Epithelial cell of prostate (primary cell): Measurements from ENCODE around the gene SEMA4D.
"Not testable (repeated sequence)": the region's sequence is repeated elsewhere in the genome, so short reads cannot be mapped to it uniquely, and the experiment has no call there.

Experiments
- DNase-seq: peaks from one replicate; pipeline ENCODE4 v3.0.0-alpha.2; 2011; ENCODE audit warnings: low read depth, low spot score
- H3K27ac ChIP-seq: fragments of 450-650 bp; 2 replicates; pipeline ENCODE4 v1.5.1; 2017; ENCODE audit warnings: mild to moderate bottlenecking

Gene SEMA4D

GRCh38 chr9:89484475-89485404, 13.2 kb downstream of the SEMA4D start:
- no peak for DNase-seq
- H3K27ac ChIP-seq = no peak overlapping the region

- H3K27ac ChIP-seq = no peak overlapping the region
- DNase-seq = no peak
Observed at GRCh38 chr9:89483592-89484474, 14.1 kb downstream of the SEMA4D start.

DNA sequence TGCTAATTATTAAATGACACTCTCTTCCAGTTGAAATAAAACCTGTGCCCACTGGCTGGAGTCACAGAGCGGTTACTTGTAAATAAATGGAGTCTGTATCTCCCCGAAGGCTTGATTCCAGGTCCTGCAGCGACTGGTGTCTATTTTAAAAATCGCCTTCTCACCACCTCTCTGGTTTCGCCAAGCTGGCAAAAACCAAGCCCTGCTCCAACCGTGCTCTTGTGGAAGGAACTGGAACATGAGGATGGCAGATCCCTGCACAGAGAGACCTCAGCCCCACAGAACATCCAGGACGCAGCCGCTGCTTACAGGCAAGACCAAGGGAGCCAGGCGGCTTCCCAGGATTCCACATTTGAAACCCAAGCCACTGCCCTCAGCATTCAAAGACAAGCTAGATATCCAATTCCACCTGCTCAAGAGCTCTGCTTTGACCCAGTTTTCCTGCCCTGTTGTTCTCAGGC, 15.0 kb downstream of the SEMA4D start:
- no peak overlapping the region for H3K27ac ChIP-seq

GRCh38 chr9:89482056-89482851, 15.7 kb downstream of the SEMA4D start:
- DNase-seq = no peak
- H3K27ac ChIP-seq = no peak overlapping the region

More for the DNA sequence above, 15.0 kb downstream of the SEMA4D start:
- no peak for DNase-seq

- DNase-seq = no peak
- H3K27ac ChIP-seq = no peak overlapping the region
Observed at GRCh38 chr9:89481538-89481915, 16.4 kb downstream of the SEMA4D start.

- DNase-seq = no peak
- H3K27ac ChIP-seq = no peak overlapping the region
Observed at GRCh38 chr9:89480825-89481537, 16.9 kb downstream of the SEMA4D start.

- H3K27ac ChIP-seq, DNase-seq: not testable (repeated sequence)
Observed at GRCh38 chr9:89480372-89480771, 17.5 kb downstream of the SEMA4D start.

DNA sequence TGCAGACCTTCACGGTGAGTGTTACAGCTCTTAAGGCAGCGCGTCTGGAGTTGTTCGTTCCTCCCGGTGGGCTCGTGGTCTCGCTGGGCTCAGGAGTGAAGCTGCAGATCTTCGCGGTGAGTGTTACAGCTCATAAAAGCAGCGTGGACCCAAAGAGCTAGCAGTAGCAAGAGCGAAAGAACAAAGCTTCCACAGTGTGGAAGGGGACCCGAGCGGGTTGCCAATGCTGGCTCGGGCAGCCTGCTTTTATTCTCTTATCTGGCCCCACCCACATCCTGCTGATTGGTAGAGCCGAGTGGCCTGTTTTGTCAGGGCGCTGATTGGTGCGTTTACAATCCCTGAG, 18.3 kb downstream of the SEMA4D start:
- DNase-seq, H3K27ac ChIP-seq: not testable (repeated sequence)

DNA sequence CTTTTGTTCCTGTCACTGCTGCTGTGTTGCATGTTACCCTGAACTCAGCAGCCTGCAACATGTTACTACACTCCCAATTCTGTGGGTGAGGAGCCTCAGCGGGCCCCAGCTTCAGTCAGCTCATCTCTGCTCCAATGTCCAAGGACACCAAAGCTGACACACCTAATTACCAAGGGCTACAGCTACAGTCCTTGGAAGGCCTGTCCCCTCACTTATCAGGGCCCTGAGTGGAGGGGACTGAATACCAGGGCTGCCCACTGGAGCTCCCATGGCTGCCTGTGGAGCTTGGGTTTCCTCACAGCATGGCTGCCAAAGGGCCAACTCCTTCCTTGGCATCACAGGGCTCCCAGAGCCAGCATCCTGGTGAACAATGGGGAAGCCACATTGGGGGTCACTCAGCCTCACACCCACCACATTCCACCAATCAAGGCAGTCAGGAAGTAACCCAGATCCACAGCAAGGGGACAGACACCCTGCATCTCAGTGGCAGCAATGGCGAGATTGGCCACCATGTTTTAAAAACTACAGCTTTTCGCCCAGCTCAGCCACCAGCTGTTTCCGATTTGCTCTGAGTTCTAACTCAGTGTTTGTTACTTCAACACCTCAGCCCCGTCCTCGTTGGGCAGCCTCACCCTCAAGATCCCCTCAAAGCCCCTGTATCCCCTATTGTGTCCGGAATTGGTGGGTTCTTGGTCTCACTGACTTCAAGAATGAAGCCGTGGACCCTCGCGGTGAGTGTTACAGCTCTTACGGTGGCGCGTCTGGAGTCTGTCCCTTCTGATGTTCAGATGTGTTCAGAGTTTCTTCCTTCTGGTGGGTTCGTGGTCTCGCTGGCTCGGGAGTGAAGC, 18.9 kb downstream of the SEMA4D start:
- DNase-seq = no peak
- H3K27ac ChIP-seq = no peak overlapping the region

DNA sequence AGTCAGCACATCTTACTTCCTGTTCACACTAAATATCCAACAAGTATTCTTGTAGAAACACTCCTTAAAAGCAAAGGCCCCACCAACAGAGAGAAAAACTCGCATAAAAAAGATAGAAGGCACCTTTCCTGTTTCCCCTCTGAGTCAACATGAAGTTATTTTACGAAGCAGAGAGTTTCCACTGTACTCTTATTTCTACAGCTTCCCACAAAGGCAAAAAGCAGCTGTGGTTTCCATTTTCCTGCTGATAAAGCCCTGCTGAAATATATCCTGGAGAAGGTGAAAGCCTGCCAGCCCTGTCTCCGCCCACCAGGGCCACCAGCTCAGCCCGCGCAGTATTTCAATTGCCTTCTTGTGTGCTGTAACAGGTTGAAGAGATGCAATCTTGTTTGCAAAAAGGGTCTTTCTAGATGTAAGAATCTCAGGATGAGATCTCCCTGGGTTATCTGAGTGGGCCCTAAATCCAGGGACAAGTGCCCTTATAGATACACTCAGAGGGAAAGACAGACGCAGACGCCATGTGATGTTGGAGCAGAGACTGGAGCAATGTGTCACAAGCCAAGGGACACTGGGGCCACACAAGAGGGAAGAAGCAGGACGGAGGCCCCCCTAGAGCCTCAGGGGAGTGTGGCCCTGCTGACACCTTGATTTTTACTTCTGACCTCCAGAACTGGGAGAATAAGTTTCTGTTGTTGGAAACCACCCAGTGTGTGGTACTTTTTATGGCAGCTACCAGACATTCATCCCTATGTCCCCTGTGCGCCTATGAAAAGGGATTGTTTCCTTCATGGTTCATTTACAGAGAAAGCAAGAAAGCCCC, 19.9 kb downstream of the SEMA4D start:
- H3K27ac ChIP-seq = peak overlapping the region; percentile 56
- no peak for DNase-seq

GRCh38 chr9:89477384-89477783, 20.5 kb downstream of the SEMA4D start:
- DNase-seq = no peak
- peak overlapping the region; percentile 56 for H3K27ac ChIP-seq

DNA sequence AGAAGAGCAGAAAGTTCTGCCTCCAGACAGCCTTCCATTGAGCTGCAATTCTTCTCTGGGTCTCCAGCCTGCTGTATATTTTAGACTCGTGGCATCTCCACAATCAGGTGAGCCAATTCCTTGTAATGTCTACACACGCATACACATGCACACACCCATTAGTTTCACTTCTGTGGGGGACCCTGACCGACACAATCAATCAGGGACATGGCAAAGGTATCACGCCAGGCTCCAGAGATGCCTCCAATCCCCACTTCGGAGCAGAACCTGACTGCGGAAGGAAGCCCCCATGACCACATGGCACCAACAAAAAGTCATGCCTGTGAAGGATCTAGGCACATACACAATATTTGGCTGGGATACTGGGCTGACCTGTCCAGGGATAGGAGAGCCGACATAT, 21.4 kb downstream of the SEMA4D start:
- no peak for DNase-seq
- no peak overlapping the region for H3K27ac ChIP-seq

- no peak overlapping the region for H3K27ac ChIP-seq
- DNase-seq = no peak
Observed at GRCh38 chr9:89475891-89476440, 21.9 kb downstream of the SEMA4D start.

GRCh38 chr9:89474939-89475338, 23.0 kb downstream of the SEMA4D start:
- H3K27ac ChIP-seq = no peak overlapping the region

DNA sequence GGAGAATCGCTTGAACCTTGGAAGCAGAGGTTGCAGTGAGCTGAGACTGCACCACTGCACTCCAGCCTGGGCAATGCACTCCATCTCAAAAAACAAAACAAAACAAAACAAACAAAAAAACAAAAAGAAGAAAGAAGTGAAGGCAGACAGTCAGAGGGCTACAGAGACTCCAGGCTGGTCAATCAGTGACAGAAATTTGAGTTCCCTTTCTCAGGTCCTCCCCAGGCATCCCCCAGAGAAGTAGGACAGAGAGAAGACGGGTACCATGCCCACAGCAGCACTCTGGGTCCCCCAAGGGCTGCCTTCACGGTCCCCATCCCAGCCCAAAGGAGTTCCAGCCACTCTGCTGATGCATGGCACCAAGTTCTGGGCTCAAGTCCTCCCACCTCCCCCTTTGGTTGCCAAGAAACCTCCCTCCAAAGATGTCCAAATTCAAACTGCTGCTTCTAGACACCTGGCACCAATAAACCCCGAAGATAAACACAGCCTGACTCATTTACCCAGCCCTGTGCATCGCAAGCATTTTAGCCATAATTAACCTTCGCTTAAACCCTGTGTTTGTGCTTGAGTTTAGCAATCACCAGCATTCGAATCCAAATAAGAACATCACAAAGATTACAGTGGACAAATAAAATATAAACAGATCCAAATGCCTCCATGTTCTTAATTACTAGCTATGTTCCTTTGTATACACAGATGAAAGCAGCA, 24.0 kb downstream of the SEMA4D start:
- no peak for DNase-seq

More at GRCh38 chr9:89474939-89475338, 23.0 kb downstream of the SEMA4D start:
- no peak for DNase-seq

GRCh38 chr9:89471796-89472320, 26.1 kb downstream of the SEMA4D start:
- H3K27ac ChIP-seq = not testable (repeated sequence)

More for the DNA sequence above, 24.0 kb downstream of the SEMA4D start:
- H3K27ac ChIP-seq = no peak overlapping the region

GRCh38 chr9:89471390-89471789, 26.5 kb downstream of the SEMA4D start:
- DNase-seq = no peak
- no peak overlapping the region for H3K27ac ChIP-seq

More at GRCh38 chr9:89471796-89472320, 26.1 kb downstream of the SEMA4D start:
- DNase-seq = not testable (repeated sequence)
